Stimulated activated CD4-positive, alpha-beta T cell treated with anti-CD3 and anti-CD28 coated beads, Interleukin-4, amount 100 ng/mL, for 24 hours (primary cell): ENCODE data around the gene PLCXD1.
"Not testable (repeated sequence)": the region's sequence is repeated elsewhere in the genome, so short reads cannot be mapped to it uniquely, and the experiment has no call there.

Experiments
- DNase-seq: peaks from one replicate; pipeline ENCODE4 v3.0.0-alpha.2; 2020

Gene PLCXD1

GRCh38 chrX:264634-265455 is 16.3 kb upstream of the PLCXD1 start:
- no peak for DNase-seq

DNA sequence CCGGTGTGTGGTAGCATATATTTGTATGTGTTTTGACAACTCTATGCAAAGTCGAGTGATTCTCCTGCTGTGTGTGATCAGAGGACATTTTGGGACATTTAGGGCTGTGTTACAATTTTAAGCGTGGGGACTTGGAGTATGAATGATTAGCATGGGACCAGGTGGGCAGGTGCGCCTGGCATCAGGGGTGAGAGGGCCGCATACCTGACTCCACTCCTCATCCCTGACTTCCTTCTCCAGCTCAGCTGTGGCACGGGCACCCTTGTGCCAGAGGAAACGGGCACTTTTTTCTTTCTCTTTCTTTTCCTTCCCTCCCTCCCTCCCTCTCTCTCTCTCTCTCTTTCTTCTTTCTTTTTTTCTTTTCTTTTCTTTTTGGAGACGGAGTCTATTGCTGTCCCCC is 15.7 kb upstream of the PLCXD1 start:
- no peak for DNase-seq

DNA sequence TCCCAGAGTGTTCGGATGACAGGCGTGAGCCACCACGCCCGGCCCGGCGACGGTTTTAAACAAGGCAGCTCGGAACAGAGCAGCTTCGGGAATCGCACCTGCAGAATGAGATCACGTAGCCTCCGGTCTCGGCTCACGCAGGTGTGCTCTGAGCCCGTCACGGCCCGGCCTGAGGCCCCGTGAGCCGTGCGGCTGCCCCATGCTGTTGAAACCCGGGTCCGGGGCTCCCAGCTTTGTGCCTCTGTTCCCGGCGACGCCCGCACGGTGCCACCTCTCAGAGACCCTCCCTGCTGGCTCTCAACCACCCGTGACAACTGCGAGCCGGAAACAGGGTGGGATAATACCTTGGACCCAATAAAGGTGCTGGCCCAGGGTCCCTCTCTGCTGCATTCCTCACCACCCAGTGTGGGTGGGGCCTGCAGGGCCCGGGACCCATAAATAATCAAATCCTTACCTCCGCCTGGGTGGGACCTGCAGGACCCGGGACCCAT is 13.4 kb upstream of the PLCXD1 start:
- peak; percentile 2 for DNase-seq

DNA sequence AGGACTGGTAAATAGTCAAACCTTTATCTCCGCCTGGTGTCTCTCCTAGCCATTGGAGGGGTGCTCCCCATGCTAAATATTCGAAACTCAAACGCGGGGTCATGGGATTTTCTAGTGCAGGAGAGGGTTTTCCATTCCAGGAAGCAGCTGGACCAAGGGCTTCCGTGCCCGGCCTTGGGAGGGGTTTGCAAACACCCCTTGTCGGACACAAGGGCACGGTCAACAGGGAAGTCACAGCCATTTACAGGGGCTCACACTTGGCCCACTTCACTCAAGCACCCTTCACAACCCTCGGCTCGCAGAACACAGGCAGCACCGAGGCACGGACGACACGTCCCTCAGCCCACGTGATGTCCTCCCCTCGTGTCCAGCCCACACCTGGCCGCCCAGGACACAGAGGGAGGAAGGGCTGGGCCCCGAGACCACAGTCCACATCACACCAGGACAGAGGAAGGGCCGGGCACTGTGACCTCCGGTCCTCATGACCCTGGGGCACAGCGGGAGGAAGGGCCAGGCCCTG is 10.3 kb upstream of the PLCXD1 start:
- no peak for DNase-seq

GRCh38 chrX:274904-275475 is 6.2 kb upstream of the PLCXD1 start:
- DNase-seq = no peak

- no peak for DNase-seq
Observed at GRCh38 chrX:275476-275966, 5.7 kb upstream of the PLCXD1 start.

DNA sequence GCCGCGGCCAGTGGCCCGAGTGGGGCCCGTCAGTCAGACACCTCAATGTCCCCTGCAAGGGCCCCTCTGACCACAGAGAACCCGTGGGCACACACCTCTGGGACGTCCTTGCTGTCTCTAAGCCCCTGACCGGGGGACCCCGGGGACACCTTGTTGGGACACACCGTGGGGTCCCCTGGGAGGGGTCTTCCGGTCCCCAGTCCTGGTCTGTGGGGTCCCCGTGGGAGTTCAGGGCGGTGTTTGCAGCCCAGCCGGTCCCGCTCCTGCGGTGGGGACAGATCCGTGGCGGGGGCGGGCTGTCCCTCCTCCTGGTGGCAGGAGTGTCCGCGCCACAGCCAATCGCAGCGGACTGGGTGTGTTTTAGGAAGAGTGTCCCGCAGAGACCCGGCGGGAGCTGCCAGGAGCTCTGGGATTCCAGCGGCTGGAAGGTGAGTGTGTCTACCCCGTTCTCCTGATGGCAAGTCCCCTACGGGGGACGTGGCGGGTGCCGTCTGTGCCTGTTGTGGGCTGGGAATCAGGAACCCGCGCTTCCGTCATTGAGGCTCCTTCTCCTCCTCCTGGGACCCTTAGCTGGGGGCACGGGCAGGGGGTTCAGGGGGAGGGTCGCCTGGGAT is 5.1 kb upstream of the PLCXD1 start:
- DNase-seq = peak; percentile 47

- no peak for DNase-seq
Observed at GRCh38 chrX:276581-277201, 4.5 kb upstream of the PLCXD1 start.

DNA sequence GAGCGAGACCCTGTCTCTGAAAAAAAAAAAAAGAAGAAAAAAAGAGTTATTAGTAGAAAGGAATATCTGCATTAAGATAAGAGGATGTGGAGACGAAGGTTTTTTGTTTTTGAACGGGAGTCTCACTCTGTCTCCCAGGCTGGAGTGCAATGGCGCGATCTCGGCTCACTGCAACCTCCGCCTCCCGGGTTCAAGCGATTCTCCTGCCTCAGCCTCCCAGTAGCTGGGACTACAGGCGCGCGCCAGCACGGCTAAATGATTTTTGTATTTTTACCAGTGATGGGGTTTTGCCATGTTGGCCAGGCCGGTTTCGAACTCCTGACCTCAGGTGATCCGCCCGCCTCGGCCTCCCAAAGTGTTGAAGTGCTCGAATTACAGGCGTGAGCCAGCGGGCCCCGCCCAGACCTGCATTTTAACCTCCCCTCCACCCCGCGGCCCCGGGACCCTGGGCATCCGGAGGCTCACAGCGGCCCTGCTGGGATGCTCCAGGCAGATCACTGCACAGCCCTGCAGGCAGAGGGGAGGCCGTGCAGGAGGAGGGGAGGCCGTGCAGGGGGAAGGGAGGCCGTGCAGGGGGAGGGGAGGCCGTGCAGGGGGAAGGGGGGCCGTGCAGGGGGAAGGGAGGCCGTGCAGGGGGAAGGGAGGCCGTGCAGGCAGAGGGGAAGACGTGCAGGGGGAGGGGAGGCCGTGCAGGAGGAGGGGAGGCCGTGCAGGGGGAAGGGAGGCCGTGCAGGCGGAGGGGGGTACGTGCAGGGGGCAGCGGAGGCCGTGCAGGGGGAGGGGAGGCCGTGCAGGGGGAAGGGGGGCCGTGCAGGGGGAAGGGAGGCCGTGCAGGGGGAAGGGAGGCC is 1.2 kb upstream of the PLCXD1 start:
- DNase-seq = not testable (repeated sequence)

- DNase-seq = not testable (repeated sequence)
Observed at GRCh38 chrX:280722-281121, 459 bp upstream of the PLCXD1 start.

DNA sequence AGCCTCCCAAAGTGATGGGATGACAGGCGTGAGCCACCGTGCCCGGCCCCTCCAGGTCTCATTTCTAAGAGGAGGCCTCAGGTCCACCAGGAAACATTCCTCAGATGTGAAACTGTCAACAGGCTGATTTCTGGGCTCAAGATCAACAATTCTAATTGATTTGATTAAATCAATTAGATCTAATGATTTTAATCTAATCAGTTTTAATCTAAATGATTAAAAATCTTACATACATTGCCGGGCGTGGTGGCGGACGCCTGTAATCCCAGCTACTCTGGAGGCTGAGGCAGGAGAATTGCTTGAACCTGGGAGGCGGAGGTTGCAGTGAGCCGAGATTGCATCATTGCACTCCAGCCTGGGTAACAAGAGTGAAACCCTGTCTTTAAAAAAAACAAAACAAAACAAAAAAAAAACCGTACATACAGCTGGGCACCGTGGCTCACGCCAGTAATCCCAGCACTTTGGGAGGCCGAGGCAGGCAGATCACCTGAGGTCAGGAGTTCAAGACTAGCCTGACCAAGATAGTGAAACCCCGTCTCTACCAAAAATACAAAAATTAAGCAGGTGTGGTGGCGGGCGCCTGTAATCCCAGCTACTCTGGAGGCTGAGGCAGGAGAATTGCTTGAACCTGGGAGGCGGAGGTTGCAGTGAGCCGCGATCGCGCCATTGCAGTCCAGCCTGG is 960 bp downstream of the PLCXD1 start:
- not testable (repeated sequence) for DNase-seq

DNA sequence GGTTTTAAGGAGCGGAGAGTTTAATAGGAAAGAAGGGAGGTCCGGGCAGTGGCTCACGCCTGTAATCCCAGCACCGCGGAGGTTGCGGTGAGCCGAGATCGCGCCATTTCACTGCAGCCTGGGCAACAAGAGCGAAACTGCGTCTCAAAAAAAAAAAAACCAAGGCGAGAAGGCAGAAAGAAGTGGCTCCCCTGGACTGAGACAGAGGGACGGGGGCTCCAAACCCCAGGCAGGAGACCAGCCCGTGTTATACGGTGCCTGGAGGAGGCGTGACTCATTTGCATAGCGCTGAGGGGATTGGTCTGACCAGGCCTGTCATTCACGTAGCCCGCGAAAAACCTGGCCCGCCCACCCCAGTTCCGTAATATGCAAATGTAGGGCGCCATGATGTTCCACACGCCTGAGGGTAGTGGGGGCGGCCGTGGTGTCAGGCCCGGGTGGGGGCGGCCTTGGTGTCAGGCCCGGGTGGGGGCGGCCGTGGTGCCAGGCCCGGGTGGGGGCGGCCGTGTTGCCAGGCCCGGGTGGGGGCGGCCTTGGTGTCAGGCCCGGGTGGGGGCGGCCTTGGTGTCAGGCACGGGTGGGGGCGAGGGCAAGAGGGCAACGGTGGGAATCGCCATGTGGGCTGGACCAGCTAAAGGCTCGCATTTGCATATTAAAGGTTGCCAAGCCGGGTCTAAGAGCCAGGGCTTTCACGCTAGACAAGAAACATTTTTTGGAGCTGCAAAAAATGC is 2.1 kb downstream of the PLCXD1 start:
- peak; percentile 93 for DNase-seq

DNA sequence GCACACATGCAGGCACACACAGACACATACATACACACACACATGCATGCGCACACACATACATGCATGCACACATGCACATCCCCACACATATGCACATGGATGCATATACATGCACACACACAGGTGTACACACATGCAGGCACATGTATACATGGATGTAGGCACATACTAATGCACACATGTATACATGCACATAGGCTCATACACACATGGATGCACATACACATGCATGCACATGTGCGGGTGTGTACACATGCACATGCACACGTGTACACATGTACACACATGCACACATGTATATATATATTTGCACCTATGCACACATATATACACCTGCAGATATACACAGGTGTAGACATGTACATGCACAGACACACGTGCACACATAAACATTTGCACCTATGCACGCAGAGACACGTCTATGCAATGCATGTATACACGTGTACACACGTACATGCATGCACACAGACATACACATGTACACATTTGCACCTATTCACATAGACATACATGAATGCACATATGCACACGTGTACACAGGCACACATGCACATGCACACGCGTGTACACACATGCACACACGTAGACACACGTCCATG is 4.0 kb downstream of the PLCXD1 start:
- no peak for DNase-seq

DNA sequence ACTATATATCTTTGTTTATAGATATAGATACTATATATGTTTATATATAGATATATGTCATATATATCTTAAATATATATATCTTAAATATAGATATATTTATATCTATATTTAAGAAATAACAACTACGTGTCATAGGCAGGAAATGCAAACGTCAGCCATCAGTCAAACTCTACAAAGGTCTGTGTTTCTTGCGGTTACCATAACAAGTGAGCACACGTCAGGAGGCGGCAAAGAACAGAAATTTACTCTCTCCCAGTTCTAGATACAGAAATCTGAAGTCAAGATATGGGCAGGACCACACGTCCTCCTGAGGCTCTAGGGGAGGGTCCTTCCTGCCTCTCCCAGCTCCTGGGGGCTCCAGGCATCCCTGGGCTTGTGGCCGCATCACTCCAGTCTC is 6.5 kb downstream of the PLCXD1 start:
- DNase-seq = no peak

DNA sequence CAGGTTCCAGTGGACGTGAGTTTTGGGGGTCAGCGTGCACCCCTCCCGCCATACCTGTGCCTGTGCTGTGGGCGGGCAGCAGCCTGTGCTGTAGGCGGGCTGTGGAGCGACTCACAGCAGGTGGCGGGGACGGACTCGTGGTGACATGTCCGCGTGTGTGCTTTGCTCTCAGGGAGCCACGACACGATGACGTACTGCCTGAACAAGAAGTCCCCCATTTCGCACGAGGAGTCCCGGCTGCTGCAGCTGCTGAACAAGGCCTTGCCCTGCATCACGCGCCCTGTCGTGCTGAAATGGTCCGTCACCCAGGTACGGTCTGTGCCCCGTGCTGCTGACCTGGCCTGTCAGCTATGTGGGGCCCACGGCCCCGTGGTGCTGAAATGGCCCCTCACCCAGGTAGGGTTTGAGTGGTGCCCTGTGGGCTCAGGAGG is 7.4 kb downstream of the PLCXD1 start:
- DNase-seq = no peak

DNA sequence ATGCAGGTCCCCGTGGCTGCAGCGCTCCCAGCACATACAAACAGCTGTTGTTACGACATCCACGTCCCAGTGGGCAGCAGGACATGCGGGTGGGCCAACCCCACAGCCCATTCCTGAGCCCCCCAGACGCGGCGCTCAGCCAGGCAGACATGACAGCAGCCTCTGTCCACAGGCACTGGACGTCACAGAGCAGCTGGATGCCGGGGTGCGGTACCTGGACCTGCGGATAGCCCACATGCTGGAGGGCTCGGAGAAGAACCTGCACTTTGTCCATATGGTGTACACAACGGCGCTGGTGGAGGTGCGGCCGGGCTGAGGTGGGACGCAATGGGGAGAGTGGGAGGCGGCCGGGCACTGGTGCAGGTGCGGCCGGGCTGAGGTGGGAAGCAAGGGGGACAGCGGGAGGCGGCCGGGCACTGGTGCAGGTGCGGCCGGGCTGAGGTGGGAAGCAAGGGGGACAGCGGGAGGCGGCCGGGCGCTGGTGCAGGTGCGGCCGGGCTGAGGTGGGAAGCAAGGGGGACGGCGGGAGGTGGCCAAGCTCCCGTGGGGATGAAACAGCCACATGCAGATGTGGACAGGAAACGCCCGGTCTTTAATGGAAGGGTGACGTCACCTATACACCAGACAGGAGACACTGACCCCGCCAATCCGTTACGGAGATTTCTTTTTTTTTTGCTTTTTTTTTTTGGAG is 9.4 kb downstream of the PLCXD1 start:
- no peak for DNase-seq

DNA sequence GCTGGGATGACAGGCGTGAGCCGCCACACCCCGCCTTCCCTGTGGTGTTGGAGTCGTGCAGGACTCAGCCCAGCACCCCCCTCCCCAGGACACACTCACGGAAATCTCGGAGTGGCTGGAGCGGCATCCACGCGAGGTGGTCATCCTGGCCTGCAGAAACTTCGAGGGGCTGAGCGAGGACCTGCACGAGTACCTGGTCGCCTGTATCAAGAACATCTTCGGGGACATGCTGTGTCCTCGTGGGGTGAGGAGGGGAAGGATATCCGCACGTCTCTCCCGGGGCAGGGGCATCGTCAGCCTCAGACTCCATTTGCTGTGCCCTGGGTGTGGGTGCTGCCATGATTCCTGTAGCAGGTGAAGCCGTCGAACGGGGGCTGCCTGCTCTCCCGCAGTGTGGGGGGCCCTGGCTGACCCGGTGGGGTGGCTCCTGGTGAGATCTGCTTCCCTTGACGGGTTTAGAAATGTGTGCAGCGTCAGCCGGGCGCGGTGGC is 10.3 kb downstream of the PLCXD1 start:
- DNase-seq = no peak

DNA sequence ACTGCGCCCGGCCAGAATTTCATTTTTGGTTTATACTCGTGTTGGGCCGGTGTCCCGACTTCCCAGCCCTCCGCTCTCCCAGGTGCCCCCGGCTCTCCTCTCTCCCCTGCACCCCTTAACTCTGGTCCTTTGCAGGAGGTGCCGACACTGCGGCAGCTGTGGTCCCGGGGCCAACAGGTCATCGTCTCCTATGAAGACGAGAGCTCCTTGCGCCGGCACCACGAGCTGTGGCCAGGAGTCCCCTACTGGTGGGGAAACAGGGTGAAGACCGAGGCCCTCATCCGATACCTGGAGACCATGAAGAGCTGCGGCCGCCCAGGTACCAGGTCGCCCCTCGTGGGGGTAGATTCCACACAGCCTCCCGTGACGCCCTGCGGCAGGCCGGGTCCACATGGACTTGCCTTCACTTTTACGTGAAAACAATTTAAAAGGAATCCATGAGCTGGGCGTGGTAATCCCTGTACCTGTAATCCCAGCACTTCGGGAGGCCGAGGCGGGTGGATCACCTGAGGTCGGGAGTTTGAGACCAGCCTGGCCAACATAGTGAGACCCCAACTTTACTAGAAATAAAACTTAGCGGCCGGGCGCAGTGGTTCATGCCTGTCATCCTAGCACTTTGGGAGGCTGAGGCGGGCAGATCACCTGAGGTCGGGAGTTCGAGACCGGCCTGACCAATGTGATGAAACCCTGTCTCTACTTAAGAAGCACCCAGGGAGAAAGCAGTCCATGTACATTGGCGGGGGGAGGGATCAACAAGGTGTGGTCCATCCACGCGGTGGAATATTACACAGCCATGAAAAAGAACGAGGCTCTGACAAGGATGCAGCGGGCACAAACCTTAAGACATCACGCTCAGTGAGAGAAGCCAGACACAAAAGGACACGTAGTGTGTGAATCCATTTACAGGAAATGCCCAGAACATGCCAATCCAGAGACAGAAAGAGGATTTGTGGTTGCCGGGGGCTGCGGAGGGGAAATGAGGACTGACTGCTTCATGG is 12.0 kb downstream of the PLCXD1 start:
- no peak for DNase-seq
